IMR-90 (cell line): ENCODE data around the gene RAB31. TPM values are rescaled to one million over a fixed set of nuclear protein-coding genes. Genes with fewer than 3 reads are reported as not detected.

Experiments used
- ATAC-seq: fragments of 200-7000 bp; cut with Tn5 transposase; 2 replicates; pipeline ENCODE4 v1.9.1; 2020; ENCODE audit warnings: low read depth, mild to moderate bottlenecking, moderate library complexity
- BruUV-seq: library from RNA; stranded (reverse); fragments of 400-500 nt; replicated peaks from 2 replicates; lab custom pipeline; 2021; lab: Mats Ljungman, UMichigan
- CTCF ChIA-PET: fragments of 300-600 bp; formaldehyde crosslinking; extraction: SDS; loops from one replicate; lab custom pipeline; 2021; ENCODE audit warnings: antibody characterized with exemption; lab: Yijun Ruan, JAX
- POLR2A ChIA-PET: fragments of 300-600 bp; sonication (Branson Sonifier 250); formaldehyde crosslinking; loops from one replicate; lab custom pipeline; 2022; ENCODE audit warnings: antibody characterized with exemption; ENCODE audit not compliant: unreplicated experiment; lab: Charles Lee
- DNase-seq: peaks from one replicate; pipeline ENCODE4 v3.0.0; 2013
- H2AFZ ChIP-seq: replicated peaks from 2 replicates; pipeline ENCODE3; 2013; ENCODE audit warnings: low read length, mild to moderate bottlenecking; ENCODE audit not compliant: poor library complexity
- H2AK5ac ChIP-seq: 2 replicates; pipeline ENCODE4 v1.6.1; 2013; ENCODE audit warnings: low read depth, low read length, inconsistent platforms
- H2AK9ac ChIP-seq: replicated peaks from 2 replicates; pipeline ENCODE3; 2013; ENCODE audit warnings: mild to moderate bottlenecking, low read depth, low read length, moderate library complexity; ENCODE audit not compliant: poor library complexity
- H2BK120ac ChIP-seq: 2 replicates; pipeline ENCODE4 v1.6.1; 2013; ENCODE audit warnings: low read depth, low read length, inconsistent platforms
- H2BK15ac ChIP-seq: 3 replicates; pipeline ENCODE4 v1.6.1; 2013; ENCODE audit warnings: low read depth, low read length, inconsistent platforms
- H2BK20ac ChIP-seq: 2 replicates; pipeline ENCODE4 v1.6.1; 2013; ENCODE audit warnings: low read depth, mild to moderate bottlenecking, inconsistent platforms, low read length, moderate library complexity
- H2BK5ac ChIP-seq: 2 replicates; pipeline ENCODE4 v1.6.1; 2013; ENCODE audit warnings: mild to moderate bottlenecking, low read depth, low read length, inconsistent platforms; ENCODE audit not compliant: poor library complexity, severe bottlenecking
- H3K14ac ChIP-seq: replicated peaks from 2 replicates; pipeline ENCODE4 v1.6.1; 2013; ENCODE audit warnings: low read depth, low read length, inconsistent platforms
- H3K18ac ChIP-seq: 2 replicates; pipeline ENCODE4 v1.6.1; 2013; ENCODE audit warnings: low read depth, low read length, control low read depth
- H3K23ac ChIP-seq: 2 replicates; pipeline ENCODE4 v1.6.1; 2013; ENCODE audit warnings: low read depth, low read length, inconsistent platforms
- H3K27ac ChIP-seq: 2 replicates; pipeline ENCODE4 v1.5.1; 2013; ENCODE audit warnings: mild to moderate bottlenecking, control low read depth, low read length; ENCODE audit not compliant: insufficient read depth
- H3K27me3 ChIP-seq: 2 replicates; pipeline ENCODE4 v1.6.1; 2013; ENCODE audit warnings: low read length; ENCODE audit not compliant: control insufficient read depth, insufficient read depth
- H3K36me3 ChIP-seq: 2 replicates; pipeline ENCODE4 v1.6.1; 2013; ENCODE audit warnings: low read length, mixed read lengths; ENCODE audit not compliant: control insufficient read depth, insufficient read depth
- H3K4ac ChIP-seq: 2 replicates; pipeline ENCODE4 v1.6.1; 2013; ENCODE audit warnings: low read depth, low read length, inconsistent platforms
- H3K4me1 ChIP-seq: 2 replicates; pipeline ENCODE4 v1.6.1; 2013; ENCODE audit warnings: low read length, mixed read lengths; ENCODE audit not compliant: control insufficient read depth, insufficient read depth
- H3K4me2 ChIP-seq: 2 replicates; pipeline ENCODE4 v1.6.1; 2013; ENCODE audit warnings: low read depth, mild to moderate bottlenecking, control low read depth, low read length, moderate library complexity
- H3K4me3 ChIP-seq: 2 replicates; pipeline ENCODE4 v1.5.1; 2013; ENCODE audit warnings: low read depth, mild to moderate bottlenecking, control low read depth, low read length, moderate library complexity; ENCODE audit not compliant: insufficient read depth
- H3K56ac ChIP-seq: 2 replicates; pipeline ENCODE4 v1.6.1; 2013; ENCODE audit warnings: low read length, inconsistent platforms; ENCODE audit not compliant: insufficient read depth; ENCODE audit errors: extremely low read depth
- H3K79me1 ChIP-seq, 2 experiments: 2 replicates each; pipeline ENCODE4 v1.6.1; 2013; ENCODE audit warnings: low read length in 2 of 2, inconsistent platforms in 1 of 2, low read depth in 1 of 2
- H3K9ac ChIP-seq: 2 replicates; pipeline ENCODE4 v1.6.1; 2013; ENCODE audit warnings: low read depth, low read length, control low read depth
- H3K9me1 ChIP-seq: 2 replicates; pipeline ENCODE4 v1.6.1; 2013; ENCODE audit warnings: low read length, inconsistent platforms; ENCODE audit not compliant: insufficient read depth
- H3K9me3 ChIP-seq: 2 replicates; pipeline ENCODE4 v1.6.1; 2013; ENCODE audit warnings: low read length; ENCODE audit not compliant: control insufficient read depth, insufficient read depth
- H4K20me1 ChIP-seq: 2 replicates; pipeline ENCODE4 v1.6.1; 2013; ENCODE audit warnings: low read length, inconsistent platforms; ENCODE audit not compliant: insufficient read depth
- H4K5ac ChIP-seq: 2 replicates; pipeline ENCODE4 v1.6.1; 2013; ENCODE audit warnings: mild to moderate bottlenecking, low read depth, low read length, control low read depth
- H4K8ac ChIP-seq, 2 experiments: 2 replicates each; pipeline ENCODE4 v1.6.1; 2013; ENCODE audit warnings: low read depth in 2 of 2, low read length in 2 of 2, control low read depth in 1 of 2, inconsistent platforms in 1 of 2
- H4K91ac ChIP-seq: 2 replicates; pipeline ENCODE4 v1.6.1; 2013; ENCODE audit warnings: low read depth, low read length, inconsistent platforms; ENCODE audit not compliant: insufficient read depth
- MXI1 ChIP-seq: IDR thresholded peaks from 2 replicates; pipeline ENCODE4 v1.6.1; 2012; ENCODE audit warnings: low read depth, mild to moderate bottlenecking, low read length, moderate library complexity, borderline replicate concordance
- RAD21 ChIP-seq: IDR thresholded peaks from 2 replicates; pipeline ENCODE4 v1.6.1; 2012; ENCODE audit warnings: low read length, improper control_type of control experiment
- WGBS, 2 experiments: methylation state at CpG; one replicate each; pipeline versions ENCODE4 v1.1.5 to v1.1.7; 2013; ENCODE audit warnings: missing lambda C conversion rate in 2 of 2; ENCODE audit not compliant: insufficient read length in 1 of 2; ENCODE audit errors: extremely low coverage in 2 of 2; 5-methylcytosine and 5-hydroxymethylcytosine counted together
- dilution Hi-C: fragments of 300-500 bp; cut with HindIII; formaldehyde crosslinking; loops from one replicate; pipeline ENCODE4 v1.14.3; 2018; ENCODE audit warnings: low sequenced_read_pairs; ENCODE audit not compliant: unreplicated experiment
- in situ Hi-C: fragments of 300-500 bp; cut with MboI; formaldehyde crosslinking; loops from 3 replicates; pipeline ENCODE4 v1.14.3; 2019; ENCODE audit warnings: low sequenced_read_pairs, inconsistent platforms, mixed read lengths
- intact Hi-C: fragments of 100-400 bp; cut with micrococcal nuclease; formaldehyde crosslinking; loops from 2 replicates; pipeline ENCODE4 v1.10.0; 2022
- polyA plus RNA-seq, 3 experiments: library from polyadenylated mRNA; depleted of rRNA; stranded (reverse); fragments of >200 nt; gene quantifications; 2 replicates each; pipeline ENCODE4 v1.2.3, GENCODE V29; 2012; ENCODE audit warnings: low replicate concordance in 1 of 3
- total RNA-seq: library from RNA; depleted of rRNA; stranded (reverse); fragments of >200 nt; gene quantifications from 2 replicates; pipeline ENCODE4 v1.2.3, GENCODE V29; 2012
- TF ChIP-seq, protein P1 (sequence below): fragments of 150-350 bp; IDR thresholded peaks from 2 replicates; pipeline ENCODE4 v1.6.1; 2017; ENCODE audit warnings: mild to moderate bottlenecking, antibody characterized with exemption, low read length, low read depth

Gene RAB31
- total and polyA plus RNA-seq, 2 of the 4 experiments (the other 2 are of a cell fraction), result 13.8 to 26.9 TPM

DNA sequence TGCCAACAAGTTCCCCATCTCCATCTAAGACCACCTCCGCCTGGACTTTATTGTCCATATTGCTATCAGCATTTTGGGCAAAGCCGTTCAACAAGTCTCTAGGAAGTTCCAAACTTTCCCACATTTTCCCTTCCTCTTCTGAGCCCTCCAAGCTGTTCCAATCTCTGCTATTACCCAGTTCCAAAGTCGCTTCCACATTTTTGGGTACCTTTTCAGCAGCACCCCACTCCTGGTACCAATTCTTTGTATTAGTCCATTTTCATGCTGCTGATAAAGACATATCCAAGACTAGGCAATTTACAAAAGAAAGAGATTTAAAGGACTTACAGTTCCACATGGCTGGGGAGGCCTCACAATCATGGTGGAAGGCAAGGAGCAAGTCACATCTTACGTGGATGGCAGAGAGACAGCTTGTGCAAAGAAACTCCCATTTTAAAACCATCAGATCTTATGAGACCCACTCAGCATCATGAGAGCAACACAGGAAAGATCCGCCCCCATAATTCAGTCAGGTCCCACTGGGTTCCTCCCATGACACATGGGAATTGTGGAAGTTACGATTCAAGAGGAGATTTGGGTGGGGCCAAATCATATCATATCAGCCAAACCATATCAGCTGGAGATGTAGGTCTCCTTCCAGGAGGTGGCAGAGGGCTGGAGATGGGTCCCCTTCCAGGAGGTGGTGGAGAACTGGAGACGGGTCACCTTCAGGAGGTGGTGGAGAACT is 157.8 kb downstream of the RAB31 start:
- no peak for ATAC-seq

More for the DNA sequence above, 157.8 kb downstream of the RAB31 start:
- Histone ChIP-seq H2BK20ac (no peak overlapping the region), H3K23ac (no peak overlapping the region), H3K79me1 (no peaks in the 10 kb centered on the region), H3K56ac (no peak overlapping the region), H2BK5ac (no peak overlapping the region), H2BK15ac (no peak overlapping the region), H3K4me1 (peaks cover 13% of the 10 kb centered on the region), H3K14ac (no peak overlapping the region), H2BK120ac (no peak overlapping the region), H2AK5ac (no peak overlapping the region), H3K9ac (no peak overlapping the region), H3K18ac (no peak overlapping the region), H4K20me1 (no peaks in the 10 kb centered on the region), H3K27ac (no peak overlapping the region), H3K9me1 (peaks cover 10% of the 10 kb centered on the region), H2AK9ac (no peak overlapping the region), H3K9me3 (peaks cover 13% of the 10 kb centered on the region; the same call in 1 of the 2 replicates), H3K4me3 (no peak overlapping the region), H3K27me3 (no peaks in the 10 kb centered on the region), H4K91ac (no peak overlapping the region), H2AFZ (no peak overlapping the region), H4K8ac (no peak overlapping the region), H3K4ac (no peak overlapping the region), H3K4me2 (no peak overlapping the region), H3K36me3 (peaks cover 3% of the 10 kb centered on the region; the same call in 1 of the 2 replicates), H4K5ac (no peak overlapping the region)
- dilution Hi-C loops, result no loop called here
- in situ Hi-C loops, result no loop called here
- POLR2A ChIA-PET, result no interaction called here
- 80% methylated on average over 3 of the region's 7 CpGs; no CpG with 5 or more reads in 1 of the 2 experiments for WGBS, 2 experiments
- BruUV-seq, result no TSS peak
- TF ChIP-seq MXI1, result no peak
- TF ChIP-seq RAD21, result no peak
- TF ChIP-seq, protein P1, sequence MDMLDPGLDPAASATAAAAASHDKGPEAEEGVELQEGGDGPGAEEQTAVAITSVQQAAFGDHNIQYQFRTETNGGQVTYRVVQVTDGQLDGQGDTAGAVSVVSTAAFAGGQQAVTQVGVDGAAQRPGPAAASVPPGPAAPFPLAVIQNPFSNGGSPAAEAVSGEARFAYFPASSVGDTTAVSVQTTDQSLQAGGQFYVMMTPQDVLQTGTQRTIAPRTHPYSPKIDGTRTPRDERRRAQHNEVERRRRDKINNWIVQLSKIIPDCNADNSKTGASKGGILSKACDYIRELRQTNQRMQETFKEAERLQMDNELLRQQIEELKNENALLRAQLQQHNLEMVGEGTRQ, result no peak
- intact Hi-C loops, result no loop called here
- no peak for DNase-seq
- CTCF ChIA-PET, result interaction anchor here (0.6 kb wide), 1 partner anchor 20 kb away, joined by 3 read pairs; no protein-coding TSS in a partner anchor
